Ectodermal cell (in vitro differentiated cells): Measurements from ENCODE around the gene ZSCAN10.

Experiments used
- H3K27ac ChIP-seq: 2 replicates; pipeline ENCODE4 v1.7.0; 2013; ENCODE audit warnings: mild to moderate bottlenecking, low read depth, low read length; ENCODE audit not compliant: insufficient read depth, poor library complexity, severe bottlenecking
- H3K27me3 ChIP-seq: 2 replicates; pipeline ENCODE4 v1.7.0; 2013; ENCODE audit warnings: mild to moderate bottlenecking, low read length; ENCODE audit not compliant: insufficient read depth, control insufficient read depth, poor library complexity, severe bottlenecking
- H3K36me3 ChIP-seq: one replicate; pipeline ENCODE4 v1.7.0; 2013; ENCODE audit warnings: low read length; ENCODE audit not compliant: control insufficient read depth, insufficient read depth
- H3K4me1 ChIP-seq: one replicate; pipeline ENCODE4 v1.7.0; 2013; ENCODE audit warnings: low read length; ENCODE audit not compliant: control insufficient read depth, insufficient read depth
- H3K4me3 ChIP-seq: 2 replicates; pipeline ENCODE4 v1.7.0; 2013; ENCODE audit warnings: low read depth, low read length, control low read depth; ENCODE audit not compliant: insufficient read depth
- H3K9me3 ChIP-seq: 2 replicates; pipeline ENCODE4 v1.7.0; 2013; ENCODE audit warnings: mild to moderate bottlenecking, low read length, moderate library complexity; ENCODE audit not compliant: control insufficient read depth
- WGBS, 2 experiments: methylation state at CpG; one replicate each; pipeline ENCODE4 v1.1.7; 2013; ENCODE audit warnings: missing lambda C conversion rate in 2 of 2; 5-methylcytosine and 5-hydroxymethylcytosine counted together

The ZSCAN10 gene

DNA sequence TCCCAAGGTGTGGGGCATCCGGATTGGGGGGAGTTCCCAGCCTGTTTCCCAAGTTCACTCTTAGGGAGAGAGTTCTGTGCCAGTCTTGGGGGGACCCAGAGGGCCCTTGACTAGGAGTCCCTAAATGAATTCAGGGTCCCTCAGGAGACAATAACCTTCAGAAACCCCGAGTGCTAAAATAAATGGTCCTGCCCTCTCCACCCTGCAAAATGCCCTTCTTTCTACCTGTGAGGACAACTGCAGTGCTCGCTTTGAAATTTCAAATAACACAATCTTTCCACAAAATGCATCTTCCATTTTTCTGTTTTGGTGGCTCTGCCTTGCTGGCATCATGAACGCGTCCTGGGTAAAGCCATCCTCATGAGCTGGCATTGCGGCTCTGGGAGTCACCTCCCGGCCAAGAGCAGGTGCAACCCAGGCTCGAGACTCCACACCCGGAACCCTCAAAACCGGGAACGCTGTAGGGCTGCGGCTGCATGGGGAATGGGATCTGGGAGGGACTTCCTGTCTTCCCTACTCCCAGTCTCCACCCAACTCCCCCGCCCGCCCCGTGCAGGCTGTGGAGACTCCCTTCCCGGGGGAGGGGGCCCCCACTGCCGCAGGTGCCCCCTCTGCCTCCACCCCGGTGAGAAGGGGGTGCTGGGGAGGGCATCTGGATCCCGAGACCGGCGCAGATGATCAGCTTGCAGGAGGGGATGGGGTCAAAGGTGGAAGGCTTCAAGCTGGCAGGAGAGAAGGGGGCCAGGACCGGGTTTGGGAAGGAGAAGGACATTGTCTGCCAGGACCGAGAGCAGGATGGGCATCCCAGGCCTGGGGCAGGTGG, 13.2 kb upstream of the ZSCAN10 start, which contains the start of gene ZNF205:
TSS of gene ZNF205 (plus strand) at position 529 of the 823 bp plus-strand sequence. CDS start 845 bp downstream, outside the sequence.
- H3K36me3 ChIP-seq: peaks cover 7% of the 10 kb centered on the region
- peaks cover 12% of the 10 kb centered on the region for H3K4me1 ChIP-seq
- peak within 1 kb of the TSS; percentile 98 for H3K4me3 ChIP-seq
- peaks cover 1% of the 10 kb centered on the region for H3K27me3 ChIP-seq
- no peak within 1 kb of the TSS for H3K27ac ChIP-seq
- 9 to 10% methylated on average over 22 to 23 of the region's 23 CpGs for WGBS, 2 experiments
- H3K9me3 ChIP-seq: no peaks in the 10 kb centered on the region

- Histone ChIP-seq H3K27ac (no peak overlapping the region), H3K4me3 (peak overlapping the region; percentile 83), H3K36me3 (no peaks in the 10 kb centered on the region), H3K4me1 (peaks cover 4% of the 10 kb centered on the region), H3K9me3 (no peaks in the 10 kb centered on the region), H3K27me3 (peaks cover 3% of the 10 kb centered on the region)
- 1% methylated on average over 74 of the region's 74 CpGs for WGBS, 2 experiments
Measured at GRCh38 chr16:3106205-3106928, 7.3 kb upstream of the ZSCAN10 start.

- Histone ChIP-seq H3K9me3 (no peaks in the 10 kb centered on the region), H3K4me3 (no peak overlapping the region), H3K36me3 (no peaks in the 10 kb centered on the region), H3K27ac (peak overlapping the region; percentile 69), H3K27me3 (peaks cover 20% of the 10 kb centered on the region), H3K4me1 (peaks cover 38% of the 10 kb centered on the region)
- 34 to 43% methylated on average over 27 of the region's 27 CpGs for WGBS, 2 experiments
Measured at GRCh38 chr16:3101841-3102470, 2.9 kb upstream of the ZSCAN10 start.

DNA sequence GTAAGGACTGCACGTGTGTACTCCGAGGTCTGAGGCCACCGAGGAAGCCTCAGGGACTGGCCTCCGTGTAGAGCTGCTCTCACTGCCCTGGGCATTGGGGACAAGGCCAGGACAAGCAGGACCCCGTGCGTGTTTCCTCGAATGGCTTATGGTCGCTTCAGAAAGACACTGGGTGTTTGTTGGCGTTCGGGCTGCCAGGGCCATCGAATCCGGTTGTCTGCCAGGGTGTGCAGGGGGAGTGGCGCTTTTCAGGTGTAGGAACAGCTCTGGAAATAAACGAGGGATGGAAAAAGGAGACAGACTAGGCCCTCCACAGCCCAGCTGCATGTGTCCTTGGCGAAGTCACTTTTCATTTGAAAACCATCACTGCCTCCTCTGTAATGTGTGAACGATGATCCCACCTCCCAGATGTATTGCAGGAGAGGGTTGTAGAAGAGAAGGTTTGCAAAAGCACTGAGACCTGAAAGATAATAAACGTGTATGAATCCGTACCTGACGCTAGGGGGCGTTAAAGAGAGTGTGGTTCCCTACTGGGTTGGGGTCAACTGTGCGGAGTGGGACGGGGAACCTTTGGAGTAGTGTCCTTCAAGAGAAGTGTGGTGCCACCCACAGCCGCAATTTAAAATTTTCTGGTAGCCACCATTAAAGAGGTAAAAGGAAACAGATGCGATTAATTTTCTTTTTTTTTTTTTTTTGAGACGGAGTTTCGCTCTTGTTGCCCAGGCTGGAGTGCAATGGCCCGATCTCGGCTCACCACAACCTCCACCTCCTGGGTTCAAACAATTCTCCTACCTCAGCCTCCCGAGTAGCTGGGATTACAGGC, 2.1 kb upstream of the ZSCAN10 start:
- Histone ChIP-seq H3K27me3 (peaks cover 20% of the 10 kb centered on the region), H3K36me3 (no peaks in the 10 kb centered on the region), H3K4me3 (no peak overlapping the region), H3K9me3 (no peaks in the 10 kb centered on the region), H3K27ac (no peak overlapping the region), H3K4me1 (peaks cover 41% of the 10 kb centered on the region)
- WGBS, 2 experiments: 67% methylated on average over 26 to 27 of the region's 29 CpGs

- Histone ChIP-seq H3K4me1 (peaks cover 37% of the 10 kb centered on the region), H3K9me3 (no peaks in the 10 kb centered on the region), H3K27me3 (peaks cover 20% of the 10 kb centered on the region), H3K36me3 (no peaks in the 10 kb centered on the region), H3K4me3 (peak overlapping the region; percentile 49), H3K27ac (no peak overlapping the region)
- WGBS, 2 experiments: 1 to 2% methylated on average over 39 of the region's 39 CpGs
Measured at GRCh38 chr16:3099732-3100499, 822 bp upstream of the ZSCAN10 start.

DNA sequence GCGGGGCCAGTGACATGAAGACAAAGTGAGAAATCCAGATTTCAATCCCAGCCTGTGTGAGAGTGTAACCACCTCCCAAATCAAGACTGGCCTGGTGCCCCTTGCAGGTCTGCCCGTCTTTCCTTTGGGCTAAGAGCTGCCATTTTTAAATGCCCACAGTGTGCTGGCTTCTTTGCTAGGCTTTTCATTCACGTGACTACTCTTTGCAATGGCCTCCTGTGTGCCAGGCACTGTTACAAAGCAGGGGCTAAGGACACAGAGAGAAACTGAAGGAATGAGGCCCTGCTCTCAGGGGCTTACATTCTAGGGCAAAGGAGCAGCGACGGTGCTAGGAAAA, 269 bp upstream of the ZSCAN10 start:
- peaks cover 20% of the 10 kb centered on the region for H3K27me3 ChIP-seq
- no peaks in the 10 kb centered on the region for H3K9me3 ChIP-seq
- H3K4me3 ChIP-seq: peak overlapping the region; percentile 49
- no peaks in the 10 kb centered on the region for H3K36me3 ChIP-seq
- WGBS, 2 experiments: 3 to 6% methylated on average over 5 of the region's 5 CpGs
- H3K27ac ChIP-seq: no peak overlapping the region
- peaks cover 37% of the 10 kb centered on the region for H3K4me1 ChIP-seq

DNA sequence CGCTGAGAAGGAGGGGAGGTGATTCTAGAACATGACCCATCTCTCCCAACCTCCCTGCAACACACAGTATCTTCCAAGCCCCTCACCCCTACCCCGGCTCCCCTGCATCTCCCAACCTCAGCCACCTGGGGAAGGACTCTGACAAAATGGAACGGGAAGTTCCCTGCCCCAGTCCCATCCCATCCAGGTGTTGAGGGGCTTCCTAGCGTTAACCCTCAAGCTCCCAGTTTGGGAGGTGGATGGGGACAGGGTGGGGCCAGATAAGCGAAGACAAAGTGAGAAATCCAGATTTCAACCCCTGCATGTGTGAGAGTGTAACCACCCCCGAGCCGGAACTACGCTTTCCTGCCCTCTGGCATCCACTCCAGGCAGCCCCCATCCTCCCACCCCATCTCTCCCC, 1.8 kb downstream of the ZSCAN10 start:
- peaks cover 37% of the 10 kb centered on the region for H3K4me1 ChIP-seq
- no peaks in the 10 kb centered on the region for H3K36me3 ChIP-seq
- no peak overlapping the region for H3K27ac ChIP-seq
- WGBS, 2 experiments: 30 to 35% methylated on average over 7 to 8 of the region's 8 CpGs
- H3K9me3 ChIP-seq: no peaks in the 10 kb centered on the region
- no peak overlapping the region for H3K4me3 ChIP-seq
- H3K27me3 ChIP-seq: peaks cover 20% of the 10 kb centered on the region

GRCh38 chr16:3096362-3096761, 2.7 kb downstream of the ZSCAN10 start:
- no peak overlapping the region for H3K27ac ChIP-seq
- peaks cover 20% of the 10 kb centered on the region for H3K27me3 ChIP-seq
- H3K9me3 ChIP-seq: no peaks in the 10 kb centered on the region
- peaks cover 37% of the 10 kb centered on the region for H3K4me1 ChIP-seq
- no peaks in the 10 kb centered on the region for H3K36me3 ChIP-seq
- 93% methylated on average over 6 of the region's 6 CpGs for WGBS, 2 experiments
- no peak overlapping the region for H3K4me3 ChIP-seq

GRCh38 chr16:3095869-3096268, 3.2 kb downstream of the ZSCAN10 start:
- H3K27ac ChIP-seq: no peak overlapping the region
- no peaks in the 10 kb centered on the region for H3K9me3 ChIP-seq
- 88 to 89% methylated on average over 4 of the region's 4 CpGs for WGBS, 2 experiments
- peaks cover 34% of the 10 kb centered on the region for H3K4me1 ChIP-seq
- H3K27me3 ChIP-seq: peaks cover 20% of the 10 kb centered on the region
- H3K4me3 ChIP-seq: no peak overlapping the region
- H3K36me3 ChIP-seq: no peaks in the 10 kb centered on the region
